K562 treated with DMSO at 1 percent for 48 hours (cell line): ENCODE measurements around the gene SNRPD3. TPM values are rescaled to one million over a fixed set of nuclear protein-coding genes. Genes with fewer than 3 reads are reported as not detected.

ENCODE experiments used
- total RNA-seq: library from RNA; unstranded; fragments of 300-600 nt; gene quantifications from 2 replicates; pipeline ENCODE4 v1.2.3, GENCODE V29; 2022; ENCODE audit warnings: low replicate concordance; ENCODE audit errors: extremely low read depth

SNRPD3 gene
- not detected in 2 replicates for total RNA-seq

DNA sequence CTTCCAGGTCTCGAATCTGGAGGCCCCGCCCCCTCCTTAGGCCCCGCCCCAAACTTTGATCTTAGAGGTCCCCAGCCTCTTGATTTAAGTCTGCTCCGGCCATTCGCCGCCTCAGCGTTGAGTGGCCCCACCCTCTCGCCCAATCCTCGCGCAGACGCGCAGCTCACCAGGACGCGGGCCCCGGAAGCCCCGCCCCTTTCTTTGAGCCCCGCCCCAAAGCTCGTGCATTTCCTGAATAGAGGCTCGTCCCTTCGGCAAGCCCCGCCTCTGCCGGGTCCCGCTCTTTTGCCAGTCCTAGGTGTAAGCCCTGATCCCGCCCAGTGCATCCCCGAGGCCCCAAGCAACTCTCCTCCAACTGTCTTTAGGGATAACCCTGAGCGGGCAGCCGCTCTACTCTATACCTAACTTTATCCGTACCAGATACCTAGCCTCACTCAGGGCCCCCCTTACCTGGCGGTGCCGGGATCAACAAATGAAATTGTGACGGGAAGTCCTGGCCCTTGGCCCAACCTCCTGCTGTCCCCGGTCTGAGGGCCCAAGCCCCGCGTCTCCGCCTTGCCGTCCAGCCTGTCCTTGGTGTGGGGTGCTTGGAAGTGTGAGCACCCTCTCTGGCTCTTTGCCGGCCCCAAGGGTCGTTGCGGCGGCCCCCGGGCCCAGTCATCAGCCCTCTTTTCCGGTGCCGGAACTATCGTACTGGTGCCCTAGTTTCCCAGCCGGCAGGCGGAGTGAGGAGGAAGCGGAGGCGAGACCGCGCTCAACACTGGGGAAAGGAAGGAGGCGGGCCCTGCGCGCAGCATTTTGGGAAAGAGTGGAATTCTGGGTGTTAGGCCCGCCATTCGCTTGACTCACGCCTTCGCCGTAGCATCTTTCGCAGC lies at the start of gene SNRPD3:
TSS of gene SNRPD3 (plus strand) at position 835 of the 875 bp plus-strand sequence. CDS start 1,676 bp downstream, outside the sequence.

GRCh38 chr22:24554313-24555164 lies 1.3 kb upstream of the SNRPD3 start, which contains the start of gene GUCD1:
Gene GUCD1 (minus strand): TSS chr22:24555138. CDS start chr22:24554991, 147 bp downstream.

DNA sequence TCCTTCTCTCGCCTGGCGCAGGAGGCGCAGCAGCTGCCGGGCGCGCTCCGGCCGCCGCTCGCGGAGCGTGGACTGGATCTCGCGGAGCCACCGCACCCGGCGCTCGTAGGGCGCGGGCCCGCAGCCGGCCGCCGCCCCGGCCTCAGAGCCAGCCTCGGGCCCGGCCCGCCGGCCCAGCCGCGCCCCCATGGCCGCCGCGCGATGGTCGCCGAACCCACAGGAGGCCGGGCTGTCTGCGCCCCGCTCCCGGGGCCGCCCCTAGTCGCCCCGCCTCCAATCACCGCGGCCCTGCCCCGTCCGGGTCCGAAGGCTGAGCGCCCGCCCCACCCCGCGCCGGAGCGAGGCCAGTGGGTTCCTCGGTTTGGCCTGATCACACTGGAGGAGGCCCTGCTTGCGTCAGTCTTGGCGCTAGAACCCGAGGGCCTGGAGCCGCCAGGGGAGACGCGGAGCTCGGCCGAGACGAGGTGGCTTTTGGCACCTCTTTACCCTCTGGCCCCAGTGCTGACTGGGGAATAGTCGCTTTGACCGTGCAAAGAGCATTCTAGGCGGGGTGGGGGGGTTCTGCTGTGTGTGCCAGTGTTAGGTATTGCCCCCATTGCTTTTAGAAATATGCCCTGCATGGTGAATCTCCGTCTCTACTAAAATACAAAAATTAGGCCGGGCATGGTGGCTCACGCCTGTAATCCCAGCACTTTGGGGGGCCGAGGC lies 37.2 kb downstream of the SNRPD3 start, which contains the start of gene LRRC75B:
TSS of gene LRRC75B (minus strand) at position 223 of the 708 bp plus-strand sequence. CDS start at position 189, 34 bp downstream.

DNA sequence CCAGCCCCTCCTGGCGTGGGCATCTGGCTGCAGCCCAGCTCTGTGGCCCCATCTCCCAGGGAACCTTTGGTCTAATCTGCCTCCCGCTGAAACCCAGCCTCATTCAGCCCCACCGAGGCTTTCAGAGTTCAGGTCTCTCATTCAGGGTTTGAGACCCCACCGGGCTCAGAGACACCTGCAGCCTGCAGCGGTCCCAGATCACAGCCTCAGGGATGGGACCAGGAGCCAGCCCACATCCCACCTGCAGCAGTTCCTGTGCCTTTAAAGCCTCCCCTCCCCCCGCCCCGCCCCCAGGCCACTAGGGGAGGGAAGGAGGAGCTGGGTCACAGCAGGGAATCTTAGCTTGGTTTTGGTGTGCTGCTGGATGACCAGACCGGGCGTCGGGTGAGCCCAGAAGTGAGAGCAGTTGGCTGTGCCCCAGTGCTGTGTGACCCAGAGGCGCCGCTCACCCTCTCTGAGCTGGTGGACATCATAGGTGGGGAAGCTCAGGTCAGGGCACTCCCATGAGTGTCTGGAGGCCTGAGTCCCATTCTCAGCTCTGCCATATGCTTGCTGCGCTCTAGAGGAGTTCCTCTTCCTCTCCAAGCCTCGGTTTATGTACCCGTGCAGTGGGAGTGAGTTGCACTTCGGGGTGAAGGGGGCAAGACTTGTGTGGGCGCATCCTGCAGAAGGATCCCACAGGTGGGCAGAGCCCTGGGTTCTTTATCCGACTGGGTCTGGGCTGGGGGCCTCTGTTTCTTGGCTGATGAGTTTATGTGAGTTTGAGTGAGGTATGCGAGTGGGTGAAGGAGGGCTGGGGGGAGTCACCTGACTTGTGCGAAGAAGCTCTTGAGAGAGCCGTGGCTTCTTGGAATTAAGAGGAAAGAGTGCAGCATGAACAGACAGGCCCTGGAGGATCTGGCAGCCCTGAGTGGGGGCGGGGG lies 47.3 kb downstream of the SNRPD3 start, which contains the start of gene GGT1:
TSS of gene GGT1 (plus strand) at position 347 of the 923 bp plus-strand sequence. CDS start 7,889 bp downstream, outside the sequence.

Other genes starting within 250 kb of the SNRPD3 start
- not detected in 2 replicates for gene ADORA2A, start 128.4 kb upstream of the SNRPD3 start, total RNA-seq
- not detected in 2 replicates for gene UPB1, start 60.7 kb upstream of the SNRPD3 start, total RNA-seq
- gene GUCD1, start 861 bp upstream of the SNRPD3 start, total RNA-seq, result not detected in 2 replicates
- not detected in 2 replicates for gene LRRC75B, start 37.1 kb downstream of the SNRPD3 start, total RNA-seq
- gene GGT1, start 47.2 kb downstream of the SNRPD3 start, total RNA-seq, result not detected in 2 replicates
- gene PIWIL3, start 218.7 kb downstream of the SNRPD3 start, total RNA-seq, result not detected in 2 replicates